Activated CD8-positive, alpha-beta T cell treated with anti-CD3 and anti-CD28 coated beads for 36 hours (primary cell): Measurements from ENCODE around the gene BOK. TPM values are rescaled to one million over a fixed set of nuclear protein-coding genes. Genes with fewer than 3 reads are reported as not detected.
"Not testable (repeated sequence)": the region's sequence is repeated elsewhere in the genome, so short reads cannot be mapped to it uniquely, and the experiment has no call there.

Experiments used
- ATAC-seq: fragments of 200-7000 bp; cut with Tn5 transposase; one replicate; pipeline ENCODE4 v1.10.0; 2021; ENCODE audit warnings: mild to moderate bottlenecking, moderate library complexity
- CTCF ChIA-PET: fragments of 350-600 bp; sonication (Branson Sonifier 250); formaldehyde crosslinking; loops from one replicate; lab custom pipeline; 2021; ENCODE audit warnings: antibody characterized with exemption; lab: Charles Lee
- POLR2A ChIA-PET: fragments of 350-600 bp; sonication (Branson Sonifier 250); formaldehyde crosslinking; loops from one replicate; lab custom pipeline; 2021; ENCODE audit warnings: antibody characterized with exemption; lab: Charles Lee
- DNase-seq: peaks from one replicate; pipeline ENCODE4 v3.0.0-alpha.2; 2020
- H3K27ac Mint-ChIP-seq: one replicate; pipeline ENCODE4 v1.8.0; 2021; ENCODE audit warnings: mild to moderate bottlenecking, mixed read lengths
- H3K27me3 Mint-ChIP-seq: one replicate; pipeline ENCODE4 v1.8.0; 2021; ENCODE audit warnings: mixed read lengths
- H3K36me3 Mint-ChIP-seq: one replicate; pipeline ENCODE4 v1.8.0; 2021; ENCODE audit warnings: low read depth, mixed read lengths
- H3K4me1 Mint-ChIP-seq: one replicate; pipeline ENCODE4 v1.8.0; 2021; ENCODE audit warnings: low read depth, mixed read lengths
- H3K4me3 Mint-ChIP-seq: one replicate; pipeline ENCODE4 v1.8.0; 2021; ENCODE audit warnings: mild to moderate bottlenecking, moderate library complexity, mixed read lengths
- H3K9me3 Mint-ChIP-seq: one replicate; pipeline ENCODE4 v1.8.0; 2021; ENCODE audit warnings: mixed read lengths
- CTCF ChIP-seq: fragments of 200-600 bp; IDR thresholded peaks from one replicate; pipeline ENCODE4 v1.8.0; 2022; ENCODE audit warnings: antibody characterized with exemption, mild to moderate bottlenecking
- intact Hi-C: fragments of 100-400 bp; cut with micrococcal nuclease; formaldehyde crosslinking; loops from one replicate; pipeline ENCODE4 v1.10.0; 2022
- total RNA-seq, 2 experiments: library from RNA; stranded (reverse); gene quantifications; one replicate each; pipeline ENCODE4 v1.2.3, GENCODE V29; 2021

The BOK gene
- total RNA-seq, 2 experiments from 2014 or later, result 0.16 to 0.22 TPM

- Mint-ChIP-seq H3K27ac (no peak overlapping the region), H3K9me3 (peaks cover 12% of the 10 kb centered on the region), H3K4me1 (no peaks in the 10 kb centered on the region), H3K4me3 (no peak overlapping the region), H3K27me3 (no peaks in the 10 kb centered on the region), H3K36me3 (peaks cover 55% of the 10 kb centered on the region)
- intact Hi-C loops, result no loop called here
- CTCF ChIA-PET, result no interaction called here
- no peak for ATAC-seq
- DNase-seq, result no peak
- no peak for TF ChIP-seq CTCF
- POLR2A ChIA-PET, result no interaction called here
These were observed 24.3 kb downstream of the BOK start for GRCh38 chr2:241582806-241583205.

- H3K9me3 Mint-ChIP-seq, result peaks cover 19% of the 10 kb centered on the region
- no peak overlapping the region for H3K27ac Mint-ChIP-seq
- DNase-seq, result no peak
- H3K4me1 Mint-ChIP-seq, result no peaks in the 10 kb centered on the region
- intact Hi-C loops, result no loop called here
- CTCF ChIA-PET, result no interaction called here
- no peak for ATAC-seq
- no peak for TF ChIP-seq CTCF
- POLR2A ChIA-PET, result no interaction called here
- H3K4me3 Mint-ChIP-seq, result no peak overlapping the region
- peaks cover 70% of the 10 kb centered on the region for H3K36me3 Mint-ChIP-seq
- no peaks in the 10 kb centered on the region for H3K27me3 Mint-ChIP-seq
These were observed 25.9 kb downstream of the BOK start for GRCh38 chr2:241584436-241584835.

GRCh38 chr2:241586564-241587264 is 28.2 kb downstream of the BOK start:
- Mint-ChIP-seq H3K4me1 (no peaks in the 10 kb centered on the region), H3K36me3 (peaks cover 69% of the 10 kb centered on the region), H3K9me3 (peaks cover 19% of the 10 kb centered on the region), H3K27ac (no peak overlapping the region), H3K27me3 (no peaks in the 10 kb centered on the region), H3K4me3 (no peak overlapping the region)
- DNase-seq (no peak), ATAC-seq (no peak)
- ChIA-PET CTCF (no interaction called here), POLR2A (interaction anchor here (0.6 kb wide), 1 partner anchor 235 kb away, joined by 3 read pairs; no protein-coding TSS in a partner anchor)
- TF ChIP-seq CTCF, result no peak
- intact Hi-C loops, result no loop called here

- H3K4me3 Mint-ChIP-seq, intact Hi-C loops, ATAC-seq, H3K4me1 Mint-ChIP-seq, CTCF ChIA-PET, H3K27ac Mint-ChIP-seq, H3K27me3 Mint-ChIP-seq, DNase-seq: not testable (repeated sequence)
- H3K9me3 Mint-ChIP-seq, result peaks cover 19% of the 10 kb centered on the region
- POLR2A ChIA-PET, result interaction anchor here (1.1 kb wide), 1 partner anchor 14 kb away, joined by 3 read pairs; no protein-coding TSS in a partner anchor
- peaks cover 46% of the 10 kb centered on the region for H3K36me3 Mint-ChIP-seq
These were observed 31.3 kb downstream of the BOK start for GRCh38 chr2:241589863-241590262.

- POLR2A ChIA-PET, result interaction anchor here (1.1 kb wide), 1 partner anchor 15 kb away, joined by 3 read pairs; no protein-coding TSS in a partner anchor
- ATAC-seq, result not testable (repeated sequence)
These were observed 32.2 kb downstream of the BOK start for GRCh38 chr2:241590496-241591455.

More at GRCh38 chr2:241590496-241591455, 32.2 kb downstream of the BOK start:
- H3K4me1 Mint-ChIP-seq, H3K27me3 Mint-ChIP-seq, H3K27ac Mint-ChIP-seq, CTCF ChIA-PET, intact Hi-C loops, DNase-seq, H3K4me3 Mint-ChIP-seq: not testable (repeated sequence)
- Mint-ChIP-seq H3K9me3 (peaks cover 19% of the 10 kb centered on the region), H3K36me3 (peaks cover 39% of the 10 kb centered on the region)
